Hepatocyte (in vitro differentiated cells): Measurements from ENCODE around the gene TSSC4.

ENCODE experiments used
- CTCF ChIP-seq: fragments of 200-600 bp; sonication (generic); IDR thresholded peaks from 2 replicates; pipeline ENCODE4 v1.5.1; 2016; ENCODE audit warnings: antibody characterized with exemption, mild to moderate bottlenecking; ENCODE audit not compliant: poor library complexity
- EZH2 ChIP-seq: fragments of 200-600 bp; sonication (generic); IDR thresholded peaks from 2 replicates; pipeline ENCODE4 v1.6.1; 2016; ENCODE audit warnings: antibody characterized with exemption, mild to moderate bottlenecking, borderline replicate concordance
- EZH2phosphoT487 ChIP-seq: fragments of 200-600 bp; sonication (generic); IDR thresholded peaks from one replicate; pipeline ENCODE4 v1.6.1; 2018; ENCODE audit warnings: antibody characterized with exemption, mild to moderate bottlenecking, low read depth, moderate library complexity; ENCODE audit not compliant: unreplicated experiment, severe bottlenecking

- TF ChIP-seq CTCF (no peak), EZH2 (no peak), EZH2phosphoT487 (no peak)
Measured at GRCh38 chr11:2427721-2428321, 27.3 kb downstream of the TSSC4 start.
